Cardiac fibroblast (primary cell): ENCODE data around the gene LMBR1L.
"Not testable (repeated sequence)": the region's sequence is repeated elsewhere in the genome, so short reads cannot be mapped to it uniquely, and the experiment has no call there.

Source experiments
- DNase-seq, 2 donors: peaks; one replicate each; pipeline versions ENCODE4 v3.0.0 to v3.0.0-alpha.2; 2010; ENCODE audit warnings: low read depth in 2 of 2
- H3K4me3 ChIP-seq, 2 donors: replicated peaks in 1 of 2; 1 replicate in 1 of 2; 2 replicates in 1 of 2; pipeline ENCODE4 v1.5.1; 2011; ENCODE audit warnings: low read depth in 2 of 2, low read length in 2 of 2, mild to moderate bottlenecking in 2 of 2, moderate library complexity in 1 of 2
- CTCF ChIP-seq: IDR thresholded peaks from one replicate; pipeline ENCODE4 v1.5.1; 2011; ENCODE audit warnings: low read depth, mild to moderate bottlenecking, low read length, inconsistent platforms

LMBR1L gene

GRCh38 chr12:49138999-49139398 lies 28.4 kb upstream of the LMBR1L start:
- H3K4me3 ChIP-seq: no peak overlapping the region
- no peak for TF ChIP-seq CTCF
- DNase-seq: no peak

- DNase-seq: peak; percentile 12 to 24
- no peak overlapping the region for H3K4me3 ChIP-seq
- TF ChIP-seq CTCF: no peak
These were observed 27.9 kb upstream of the LMBR1L start for GRCh38 chr12:49138587-49138986.

GRCh38 chr12:49137476-49137875 lies 26.8 kb upstream of the LMBR1L start:
- no peak for DNase-seq
- TF ChIP-seq CTCF: no peak
- H3K4me3 ChIP-seq: no peak overlapping the region

DNA sequence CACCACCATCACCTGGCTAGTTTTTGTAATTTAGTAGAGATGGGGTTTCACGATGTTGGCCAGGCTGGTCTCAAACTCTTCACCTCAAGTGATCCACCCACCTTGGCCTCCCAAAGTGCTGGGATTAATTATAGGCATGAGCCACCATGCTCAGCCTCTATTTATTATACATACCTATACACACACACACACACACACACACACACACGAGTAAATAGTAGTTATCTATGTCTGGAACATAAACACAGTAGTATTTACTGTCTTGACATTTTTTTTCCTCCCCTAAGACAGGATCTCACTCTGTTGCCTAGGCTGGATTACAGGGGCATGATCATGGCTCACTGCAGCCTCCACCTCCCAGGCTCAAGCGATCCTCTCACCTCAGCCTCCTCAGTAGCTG lies 26.4 kb upstream of the LMBR1L start:
- not testable (repeated sequence) for H3K4me3 ChIP-seq, DNase-seq

DNA sequence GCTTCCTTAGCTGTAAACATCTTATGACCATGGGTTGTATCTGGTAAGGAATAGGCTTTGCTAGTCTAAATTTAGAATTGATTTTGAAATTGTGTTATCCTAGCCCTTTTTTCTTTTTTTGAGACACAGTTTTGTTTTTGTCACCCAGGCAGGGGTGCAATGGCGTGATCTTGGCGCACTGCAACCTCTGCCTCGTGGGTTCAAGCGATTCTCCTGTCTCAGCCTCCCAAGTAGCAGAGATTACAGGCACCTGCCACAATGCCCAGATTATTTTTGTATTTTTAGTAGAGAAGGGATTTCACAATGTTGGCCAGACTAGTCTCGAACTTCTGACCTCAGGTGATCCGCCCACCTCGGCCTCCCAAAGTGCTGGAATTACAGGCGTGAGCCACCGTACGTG lies 22.9 kb upstream of the LMBR1L start:
- no peak overlapping the region for H3K4me3 ChIP-seq
- DNase-seq: no peak
- no peak for TF ChIP-seq CTCF

- DNase-seq: peak in 1 of 2 donors; percentile 10
- TF ChIP-seq CTCF: no peak
- peak overlapping the region in 1 of 2 donors; percentile 18 for H3K4me3 ChIP-seq
These were observed 22.4 kb upstream of the LMBR1L start for GRCh38 chr12:49133014-49133413.

DNA sequence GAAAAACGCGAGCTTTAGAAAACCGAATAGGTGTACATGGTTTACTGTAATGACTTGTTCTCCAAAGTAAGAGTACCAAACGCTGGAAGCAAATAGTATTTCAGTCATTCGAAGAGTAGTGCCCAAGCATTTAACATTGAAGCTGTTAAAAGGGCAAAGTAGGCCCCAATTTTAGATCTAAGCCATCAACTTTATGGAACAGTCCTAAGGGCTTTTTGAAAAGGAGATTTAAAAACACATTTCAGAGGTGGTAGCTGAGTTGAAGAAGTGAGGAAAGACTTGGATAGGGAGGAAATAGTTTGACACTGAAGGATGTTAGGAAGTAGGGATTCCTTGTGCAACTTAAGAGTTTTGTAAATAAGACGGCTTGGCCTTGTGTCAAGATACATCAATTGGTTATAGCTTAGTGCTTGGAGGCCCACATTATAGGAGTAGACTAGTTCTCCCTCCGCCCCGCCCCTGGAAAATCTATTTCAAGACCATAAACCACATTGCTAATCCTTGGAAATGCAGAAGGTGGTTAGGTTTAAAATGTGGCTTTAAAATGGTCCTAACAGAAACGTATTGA lies 21.3 kb upstream of the LMBR1L start:
- TF ChIP-seq CTCF: no peak
- H3K4me3 ChIP-seq: peak overlapping the region; percentile 30 to 54
- peak; percentile 58 to 69 for DNase-seq
